ENCODE measurements around the gene PTPRU.

Gene PTPRU

GRCh38 chr1:29235955-29236711, at the start of gene PTPRU:
PTPRU (plus strand) TSS chr1:29236522; CDS start chr1:29236645, 123 bp downstream.
- DNase-seq (ENCODE audit: low spot score) = no peak

- no peak for DNase-seq (ENCODE audit: low spot score)
Observed at GRCh38 chr1:29186707-29187106, 49.6 kb upstream of the PTPRU start.

- no peak for DNase-seq (ENCODE audit: low spot score)
Observed at GRCh38 chr1:29190718-29191117, 45.6 kb upstream of the PTPRU start.

- no peak for DNase-seq (ENCODE audit: low spot score)
Observed at GRCh38 chr1:29193879-29194455, 42.4 kb upstream of the PTPRU start.

- no peak for DNase-seq (ENCODE audit: low spot score)
Observed at GRCh38 chr1:29195881-29196291, 40.4 kb upstream of the PTPRU start.

- no peak for DNase-seq (ENCODE audit: low spot score)
Observed at GRCh38 chr1:29196863-29197589, 39.3 kb upstream of the PTPRU start.

- no peak for DNase-seq (ENCODE audit: low spot score)
Observed at GRCh38 chr1:29197590-29197924, 38.8 kb upstream of the PTPRU start.

- DNase-seq (ENCODE audit: low spot score) = no peak
Observed at GRCh38 chr1:29197993-29198392, 38.3 kb upstream of the PTPRU start.

- no peak for DNase-seq (ENCODE audit: low spot score)
Observed at GRCh38 chr1:29200906-29201594, 35.3 kb upstream of the PTPRU start.

- no peak for DNase-seq (ENCODE audit: low spot score)
Observed at GRCh38 chr1:29201595-29202051, 34.7 kb upstream of the PTPRU start.

- peak; percentile 19 for DNase-seq (ENCODE audit: low spot score)
Observed at GRCh38 chr1:29202053-29202452, 34.3 kb upstream of the PTPRU start.

GRCh38 chr1:29202584-29203340, 33.6 kb upstream of the PTPRU start:
- peak; percentile 96 for DNase-seq (ENCODE audit: low spot score)

- no peak for DNase-seq (ENCODE audit: low spot score)
Observed at GRCh38 chr1:29208442-29208841, 27.9 kb upstream of the PTPRU start.

- no peak for DNase-seq (ENCODE audit: low spot score)
Observed at GRCh38 chr1:29209173-29209572, 27.1 kb upstream of the PTPRU start.

- no peak for DNase-seq (ENCODE audit: low spot score)
Observed at GRCh38 chr1:29210278-29211085, 25.8 kb upstream of the PTPRU start.

- DNase-seq (ENCODE audit: low spot score) = no peak
Observed at GRCh38 chr1:29211086-29212030, 25.0 kb upstream of the PTPRU start.

- no peak for DNase-seq (ENCODE audit: low spot score)
Observed at GRCh38 chr1:29213055-29213454, 23.3 kb upstream of the PTPRU start.

- DNase-seq (ENCODE audit: low spot score) = no peak
Observed at GRCh38 chr1:29217633-29218032, 18.7 kb upstream of the PTPRU start.

GRCh38 chr1:29218223-29218622, 18.1 kb upstream of the PTPRU start:
- no peak for DNase-seq (ENCODE audit: low spot score)

GRCh38 chr1:29221296-29221695, 15.0 kb upstream of the PTPRU start:
- no peak for DNase-seq (ENCODE audit: low spot score)
